ENCODE data around the gene SCGB1D2. TPM values are rescaled to one million over a fixed set of nuclear protein-coding genes. Genes with fewer than 3 reads are reported as not detected.

The SCGB1D2 gene
- total RNA-seq, 4 donors from 2014 or later, result 278 to 1,370 (median 516) TPM

DNA sequence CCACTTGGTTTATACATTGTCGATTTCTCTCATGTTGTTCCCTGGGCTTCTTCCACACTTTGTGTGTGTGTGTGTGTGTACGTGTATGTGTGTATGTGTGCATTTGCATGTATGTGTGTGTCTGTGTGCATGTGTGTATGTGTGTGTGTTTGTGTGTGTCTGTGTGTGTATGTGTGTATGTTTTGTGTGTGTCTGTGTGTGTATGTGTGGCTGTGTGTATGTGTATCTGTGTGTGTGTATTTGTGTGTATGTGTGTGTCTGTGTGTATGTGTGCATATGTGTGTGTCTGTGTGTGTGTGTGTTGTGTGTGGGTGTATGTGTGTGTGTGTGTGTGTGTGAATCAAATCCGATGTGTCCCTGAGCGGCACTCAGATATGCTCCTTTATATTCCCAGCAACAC is 4.5 kb upstream of the SCGB1D2 start:
- H3K9me3 ChIP-seq, result no peaks in the 10 kb centered on the region
- peaks cover 24% of the 10 kb centered on the region for H3K27me3 ChIP-seq
- no peak for TF ChIP-seq POLR2AphosphoS5 (IDR thresholded peaks at IDR 0.05)
- TF ChIP-seq POLR2A (IDR thresholded peaks at IDR 0.05), result no peak
- TF ChIP-seq, protein P1, sequence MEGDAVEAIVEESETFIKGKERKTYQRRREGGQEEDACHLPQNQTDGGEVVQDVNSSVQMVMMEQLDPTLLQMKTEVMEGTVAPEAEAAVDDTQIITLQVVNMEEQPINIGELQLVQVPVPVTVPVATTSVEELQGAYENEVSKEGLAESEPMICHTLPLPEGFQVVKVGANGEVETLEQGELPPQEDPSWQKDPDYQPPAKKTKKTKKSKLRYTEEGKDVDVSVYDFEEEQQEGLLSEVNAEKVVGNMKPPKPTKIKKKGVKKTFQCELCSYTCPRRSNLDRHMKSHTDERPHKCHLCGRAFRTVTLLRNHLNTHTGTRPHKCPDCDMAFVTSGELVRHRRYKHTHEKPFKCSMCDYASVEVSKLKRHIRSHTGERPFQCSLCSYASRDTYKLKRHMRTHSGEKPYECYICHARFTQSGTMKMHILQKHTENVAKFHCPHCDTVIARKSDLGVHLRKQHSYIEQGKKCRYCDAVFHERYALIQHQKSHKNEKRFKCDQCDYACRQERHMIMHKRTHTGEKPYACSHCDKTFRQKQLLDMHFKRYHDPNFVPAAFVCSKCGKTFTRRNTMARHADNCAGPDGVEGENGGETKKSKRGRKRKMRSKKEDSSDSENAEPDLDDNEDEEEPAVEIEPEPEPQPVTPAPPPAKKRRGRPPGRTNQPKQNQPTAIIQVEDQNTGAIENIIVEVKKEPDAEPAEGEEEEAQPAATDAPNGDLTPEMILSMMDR (IDR thresholded peaks at IDR 0.05), result no peak
- TF ChIP-seq EP300 (IDR thresholded peaks at IDR 0.05), result no peak
- no peak for DNase-seq (ENCODE audit: low spot score in 2 of 2)
- peaks cover 9% of the 10 kb centered on the region for H3K4me1 ChIP-seq
- WGBS, result 64% methylated on average over 4 of the region's 4 CpGs
- no peak overlapping the region for H3K27ac ChIP-seq
- H3K4me3 ChIP-seq, result no peak overlapping the region
- no peaks in the 10 kb centered on the region for H3K36me3 ChIP-seq

DNA sequence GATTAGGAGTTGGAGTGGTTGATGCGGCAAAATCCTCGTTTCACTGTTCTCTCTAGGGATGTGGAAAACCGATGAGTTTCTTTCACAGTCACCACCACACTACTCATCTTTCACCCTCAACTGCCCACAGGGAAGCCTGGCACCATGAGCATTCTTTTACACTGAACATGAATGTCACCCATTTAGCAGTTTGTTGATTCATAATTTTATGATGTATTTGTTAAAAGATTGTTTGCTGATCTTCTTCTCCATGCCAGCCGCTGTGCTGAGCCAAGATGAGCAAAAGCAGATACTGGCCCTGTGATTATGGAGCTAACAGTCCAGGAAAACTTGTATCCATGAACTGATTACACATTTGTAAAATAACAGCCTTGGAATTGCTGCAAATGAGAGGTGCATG is 3.9 kb upstream of the SCGB1D2 start:
- Histone ChIP-seq H3K9me3 (no peaks in the 10 kb centered on the region), H3K4me1 (peaks cover 9% of the 10 kb centered on the region), H3K27ac (no peak overlapping the region), H3K27me3 (peaks cover 24% of the 10 kb centered on the region), H3K36me3 (no peaks in the 10 kb centered on the region), H3K4me3 (no peak overlapping the region)
- no peak for DNase-seq (ENCODE audit: low spot score in 2 of 2)
- TF ChIP-seq POLR2AphosphoS5 (IDR thresholded peaks at IDR 0.05), result no peak
- no peak for TF ChIP-seq POLR2A (IDR thresholded peaks at IDR 0.05)
- TF ChIP-seq, protein P1 (IDR thresholded peaks at IDR 0.05), result no peak
- no peak for TF ChIP-seq EP300 (IDR thresholded peaks at IDR 0.05)
- 84% methylated on average over 4 of the region's 4 CpGs for WGBS

DNA sequence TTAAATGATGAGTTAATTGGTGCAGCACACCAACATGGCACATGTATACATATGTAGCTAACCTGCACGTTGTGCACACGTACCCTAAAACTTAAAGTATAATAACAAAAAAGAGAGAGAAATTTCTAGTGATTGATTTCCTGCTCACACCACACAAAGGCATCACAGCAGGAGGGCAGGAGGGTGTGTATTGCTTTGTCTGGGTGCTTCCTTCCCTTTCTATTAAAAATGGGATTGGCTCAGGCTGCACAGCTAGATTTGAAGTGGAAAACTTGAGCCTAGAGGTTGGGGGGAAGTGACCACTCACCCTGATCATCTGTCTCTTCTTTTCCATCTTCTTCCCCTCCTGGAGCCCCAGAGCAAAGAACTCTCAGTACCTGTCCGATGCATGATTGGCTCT is 944 bp upstream of the SCGB1D2 start:
- Histone ChIP-seq H3K36me3 (no peaks in the 10 kb centered on the region), H3K9me3 (no peaks in the 10 kb centered on the region), H3K27me3 (peaks cover 36% of the 10 kb centered on the region), H3K4me3 (no peak overlapping the region), H3K27ac (no peak overlapping the region), H3K4me1 (peaks cover 9% of the 10 kb centered on the region)
- no peak for DNase-seq (ENCODE audit: low spot score in 2 of 2)
- 87% methylated on average over 3 of the region's 3 CpGs for WGBS
- TF ChIP-seq POLR2A (IDR thresholded peaks at IDR 0.05) (no peak), POLR2AphosphoS5 (IDR thresholded peaks at IDR 0.05) (no peak), EP300 (IDR thresholded peaks at IDR 0.05) (no peak)
- TF ChIP-seq, protein P1 (IDR thresholded peaks at IDR 0.05), result no peak

DNA sequence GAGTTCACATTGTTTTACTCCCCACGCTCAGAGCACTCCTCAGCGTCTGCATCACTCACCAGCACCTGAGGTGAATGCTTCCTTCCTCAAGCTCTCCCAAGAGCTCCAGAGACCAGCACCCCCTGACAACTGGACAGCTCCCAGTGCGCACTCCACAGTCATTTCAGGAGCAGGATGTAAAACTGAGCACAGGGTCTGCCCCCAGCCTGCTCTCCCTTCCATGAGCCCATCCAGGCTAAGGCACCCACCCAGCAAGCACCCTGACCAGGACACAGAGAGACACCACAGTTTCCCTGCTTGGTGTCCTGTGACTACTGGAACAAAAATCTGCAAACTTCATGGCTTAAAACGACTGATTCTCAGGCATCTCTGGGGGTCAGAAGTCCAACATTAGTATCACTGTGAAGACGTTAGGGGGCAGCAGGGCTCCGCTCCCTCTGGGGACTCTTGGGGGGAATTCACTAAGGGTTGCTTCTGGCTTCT is 3.3 kb downstream of the SCGB1D2 start:
- DNase-seq (ENCODE audit: low spot score in 2 of 2), result no peak
- no peak overlapping the region for H3K4me3 ChIP-seq
- no peaks in the 10 kb centered on the region for H3K36me3 ChIP-seq
- peaks cover 33% of the 10 kb centered on the region for H3K27me3 ChIP-seq
- no peaks in the 10 kb centered on the region for H3K9me3 ChIP-seq
- TF ChIP-seq EP300 (IDR thresholded peaks at IDR 0.05) (no peak), POLR2A (IDR thresholded peaks at IDR 0.05) (no peak), POLR2AphosphoS5 (IDR thresholded peaks at IDR 0.05) (no peak)
- TF ChIP-seq, protein P1 (IDR thresholded peaks at IDR 0.05), result no peak
- 25% methylated on average over 6 of the region's 6 CpGs for WGBS
- H3K4me1 ChIP-seq, result peaks cover 9% of the 10 kb centered on the region
- no peak overlapping the region for H3K27ac ChIP-seq

DNA sequence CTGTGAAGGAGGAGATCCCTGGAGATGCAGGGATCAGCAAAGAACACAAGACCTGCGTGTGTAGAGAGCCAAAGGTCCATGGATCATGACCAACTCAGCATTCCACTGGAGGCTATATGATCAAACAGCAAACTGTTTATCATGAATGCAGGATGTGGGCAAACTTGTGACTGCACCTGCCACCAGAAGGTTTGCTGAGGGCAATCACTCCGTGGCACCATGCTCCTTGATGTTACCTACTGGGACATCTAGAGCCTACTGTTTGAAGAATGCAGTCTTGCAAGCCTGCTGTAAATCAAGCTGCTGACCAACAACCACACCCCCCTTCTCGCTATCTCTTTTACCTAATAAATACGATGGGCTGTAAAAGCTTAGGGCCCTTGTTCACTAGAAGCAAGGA is 9.7 kb downstream of the SCGB1D2 start:
- Histone ChIP-seq H3K27me3 (peaks cover 6% of the 10 kb centered on the region), H3K9me3 (peaks cover 25% of the 10 kb centered on the region), H3K4me3 (no peak overlapping the region), H3K27ac (no peak overlapping the region), H3K36me3 (no peaks in the 10 kb centered on the region), H3K4me1 (no peaks in the 10 kb centered on the region)
- 70% methylated on average over 4 of the region's 4 CpGs for WGBS
- TF ChIP-seq POLR2A (IDR thresholded peaks at IDR 0.05) (no peak), POLR2AphosphoS5 (IDR thresholded peaks at IDR 0.05) (no peak), EP300 (IDR thresholded peaks at IDR 0.05) (no peak)
- TF ChIP-seq, protein P1 (IDR thresholded peaks at IDR 0.05), result no peak
- no peak for DNase-seq (ENCODE audit: low spot score in 2 of 2)

All from suprapubic skin (tissue), 4 donors.